Measurements from ENCODE around the gene LRRC59. TPM values are rescaled to one million over a fixed set of nuclear protein-coding genes. Genes with fewer than 3 reads are reported as not detected.
"Not testable (repeated sequence)": the region's sequence is repeated elsewhere in the genome, so short reads cannot be mapped to it uniquely, and the experiment has no call there.

The LRRC59 gene
- total and polyA plus RNA-seq, 7 donors, result 15.9 to 122 (median 48.0) TPM

DNA sequence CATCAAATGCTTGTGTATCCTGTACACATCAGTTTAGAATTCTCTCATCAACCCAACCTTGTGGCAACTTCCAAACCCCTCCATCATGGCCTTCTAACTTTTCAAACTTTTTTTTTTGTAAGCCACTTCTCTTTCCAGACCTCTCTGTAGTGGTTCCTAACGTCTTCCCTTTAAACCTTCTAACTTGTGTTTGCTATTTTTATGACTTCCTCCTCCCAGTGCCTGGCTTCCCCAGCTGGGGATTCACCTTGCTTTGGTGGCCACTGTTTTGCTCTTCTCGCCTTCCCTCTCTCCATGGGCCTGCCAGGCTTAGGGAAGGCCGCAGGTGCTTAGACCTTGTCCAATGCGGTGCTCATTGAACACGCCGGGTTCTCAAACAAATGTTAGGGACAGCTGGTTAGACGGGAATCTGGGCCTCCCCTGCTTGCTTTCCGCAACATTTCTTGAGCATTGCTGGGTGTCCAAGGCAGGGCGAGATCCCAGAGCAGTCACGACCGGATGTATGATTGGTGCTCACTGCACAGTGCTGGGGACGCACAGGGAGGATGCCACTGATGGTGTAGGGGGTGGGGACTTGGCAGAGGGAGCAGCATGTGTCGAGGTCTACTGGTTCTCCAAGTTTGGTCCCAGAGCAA, 52.5 kb downstream of the LRRC59 start:
- no peak for DNase-seq
- TF ChIP-seq, protein P1, sequence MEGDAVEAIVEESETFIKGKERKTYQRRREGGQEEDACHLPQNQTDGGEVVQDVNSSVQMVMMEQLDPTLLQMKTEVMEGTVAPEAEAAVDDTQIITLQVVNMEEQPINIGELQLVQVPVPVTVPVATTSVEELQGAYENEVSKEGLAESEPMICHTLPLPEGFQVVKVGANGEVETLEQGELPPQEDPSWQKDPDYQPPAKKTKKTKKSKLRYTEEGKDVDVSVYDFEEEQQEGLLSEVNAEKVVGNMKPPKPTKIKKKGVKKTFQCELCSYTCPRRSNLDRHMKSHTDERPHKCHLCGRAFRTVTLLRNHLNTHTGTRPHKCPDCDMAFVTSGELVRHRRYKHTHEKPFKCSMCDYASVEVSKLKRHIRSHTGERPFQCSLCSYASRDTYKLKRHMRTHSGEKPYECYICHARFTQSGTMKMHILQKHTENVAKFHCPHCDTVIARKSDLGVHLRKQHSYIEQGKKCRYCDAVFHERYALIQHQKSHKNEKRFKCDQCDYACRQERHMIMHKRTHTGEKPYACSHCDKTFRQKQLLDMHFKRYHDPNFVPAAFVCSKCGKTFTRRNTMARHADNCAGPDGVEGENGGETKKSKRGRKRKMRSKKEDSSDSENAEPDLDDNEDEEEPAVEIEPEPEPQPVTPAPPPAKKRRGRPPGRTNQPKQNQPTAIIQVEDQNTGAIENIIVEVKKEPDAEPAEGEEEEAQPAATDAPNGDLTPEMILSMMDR (IDR thresholded peaks at IDR 0.05), result no peak
- H3K9me3 ChIP-seq, result no peaks in the 10 kb centered on the region
- intact Hi-C loops (cut with DNase I), result no loop called here
- 40 to 48% (median 45%) methylated on average over 13 of the region's 13 CpGs for WGBS, 3 donors
- peaks cover 16% of the 10 kb centered on the region for H3K4me1 ChIP-seq
- no peaks in the 10 kb centered on the region for H3K36me3 ChIP-seq (ENCODE audit: insufficient read depth in 1 of 2, low read depth in 1 of 2)
- H3K4me3 ChIP-seq, result peak overlapping the region; percentile 86
- H3K27ac ChIP-seq, result no peak overlapping the region
- peak in 2 of 4 donors; percentile 11 to 22 for ATAC-seq
- no peaks in the 10 kb centered on the region for H3K27me3 ChIP-seq (ENCODE audit: insufficient read depth in 3 of 3, low read length in 2 of 3)

DNA sequence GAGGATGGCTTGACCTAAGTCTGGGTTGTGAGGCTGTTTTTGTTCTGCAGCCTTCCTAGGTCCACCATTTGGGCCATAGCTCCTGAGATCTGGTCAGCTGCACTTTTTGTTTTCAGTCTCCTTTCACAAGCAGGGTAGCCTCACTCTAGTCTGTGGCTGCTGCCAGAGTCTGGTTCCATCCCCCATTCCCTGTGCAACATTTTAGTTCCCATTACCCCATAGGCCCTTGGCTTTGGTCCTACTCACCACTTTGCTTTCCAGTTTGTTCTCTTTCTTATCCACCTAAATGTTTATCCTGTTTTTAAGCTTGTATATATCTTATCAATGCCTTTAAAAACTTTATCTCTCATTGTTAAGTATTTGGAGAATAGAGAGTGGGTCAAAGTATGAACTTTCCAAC, 57.9 kb downstream of the LRRC59 start:
- H3K4me3 ChIP-seq, result no peak overlapping the region
- TF ChIP-seq, protein P1 (IDR thresholded peaks at IDR 0.05), result no peak
- H3K9me3 ChIP-seq, result peaks cover 5% of the 10 kb centered on the region
- no peak for DNase-seq
- H3K27ac ChIP-seq, result no peak overlapping the region
- ATAC-seq, result no peak
- intact Hi-C loops (cut with DNase I), result no loop called here
- H3K27me3 ChIP-seq (ENCODE audit: insufficient read depth in 3 of 3, low read length in 2 of 3), result peaks cover 0 to 2% (median 0%) of the 10 kb centered on the region in 3 donors
- H3K4me1 ChIP-seq, result no peaks in the 10 kb centered on the region
- no peaks in the 10 kb centered on the region for H3K36me3 ChIP-seq (ENCODE audit: insufficient read depth in 1 of 2, low read depth in 1 of 2)

DNA sequence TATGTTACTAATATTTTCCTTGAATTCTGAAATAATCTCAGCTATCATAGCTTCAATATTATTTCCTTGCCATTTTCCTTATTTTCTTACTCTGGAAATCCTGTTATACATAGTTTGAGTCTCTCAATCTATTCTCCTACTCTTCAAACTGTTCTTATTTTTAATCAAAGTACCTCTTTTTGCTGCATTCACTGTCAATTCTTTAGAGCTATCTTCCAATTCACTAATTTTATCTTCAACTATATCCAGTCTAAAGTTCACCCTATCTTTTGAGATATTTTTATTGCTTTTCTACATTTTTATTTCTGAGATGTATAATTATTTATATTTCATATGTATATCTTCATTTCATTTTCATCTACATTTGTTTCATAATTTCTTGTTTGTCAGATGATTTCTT, 58.7 kb downstream of the LRRC59 start:
- intact Hi-C loops (cut with DNase I), result no loop called here
- peaks cover 0 to 2% (median 0%) of the 10 kb centered on the region in 3 donors for H3K27me3 ChIP-seq (ENCODE audit: insufficient read depth in 3 of 3, low read length in 2 of 3)
- no peaks in the 10 kb centered on the region for H3K36me3 ChIP-seq (ENCODE audit: insufficient read depth in 1 of 2, low read depth in 1 of 2)
- no peak for ATAC-seq
- H3K27ac ChIP-seq, result no peak overlapping the region
- no peak overlapping the region for H3K4me3 ChIP-seq
- DNase-seq, result no peak
- H3K9me3 ChIP-seq, result peaks cover 5% of the 10 kb centered on the region
- no peaks in the 10 kb centered on the region for H3K4me1 ChIP-seq
- TF ChIP-seq, protein P1 (IDR thresholded peaks at IDR 0.05), result no peak

DNA sequence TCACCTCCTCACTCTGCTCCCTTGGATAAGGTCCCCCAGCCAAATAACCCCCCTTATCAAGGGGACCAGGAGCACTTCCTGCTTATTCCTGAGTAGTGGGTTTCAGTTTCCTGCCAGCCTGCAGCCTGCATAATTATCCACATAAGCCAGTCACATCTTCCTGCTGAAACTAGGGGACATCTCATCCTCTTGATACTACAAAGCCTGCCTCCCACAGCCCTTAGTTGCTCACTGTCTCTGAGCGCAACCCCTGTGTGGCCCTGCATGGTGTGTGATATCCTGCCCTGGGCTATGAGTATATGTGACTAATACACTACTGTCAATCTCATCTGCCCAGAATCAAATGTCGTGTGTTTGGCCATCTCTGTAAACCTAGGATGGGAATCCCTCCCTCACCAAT, 59.4 kb downstream of the LRRC59 start:
- peaks cover 5% of the 10 kb centered on the region for H3K9me3 ChIP-seq
- H3K27me3 ChIP-seq (ENCODE audit: insufficient read depth in 3 of 3, low read length in 2 of 3), result peaks cover 0 to 3% (median 2%) of the 10 kb centered on the region in 3 donors
- no peak overlapping the region for H3K4me3 ChIP-seq
- H3K4me1 ChIP-seq, result no peaks in the 10 kb centered on the region
- 84 to 93% (median 92%) methylated on average over 2 of the region's 2 CpGs for WGBS, 3 donors
- TF ChIP-seq, protein P1 (IDR thresholded peaks at IDR 0.05), result no peak
- intact Hi-C loops (cut with DNase I), result no loop called here
- no peak for DNase-seq
- no peaks in the 10 kb centered on the region for H3K36me3 ChIP-seq (ENCODE audit: insufficient read depth in 1 of 2, low read depth in 1 of 2)
- no peak overlapping the region for H3K27ac ChIP-seq
- ATAC-seq, result no peak

DNA sequence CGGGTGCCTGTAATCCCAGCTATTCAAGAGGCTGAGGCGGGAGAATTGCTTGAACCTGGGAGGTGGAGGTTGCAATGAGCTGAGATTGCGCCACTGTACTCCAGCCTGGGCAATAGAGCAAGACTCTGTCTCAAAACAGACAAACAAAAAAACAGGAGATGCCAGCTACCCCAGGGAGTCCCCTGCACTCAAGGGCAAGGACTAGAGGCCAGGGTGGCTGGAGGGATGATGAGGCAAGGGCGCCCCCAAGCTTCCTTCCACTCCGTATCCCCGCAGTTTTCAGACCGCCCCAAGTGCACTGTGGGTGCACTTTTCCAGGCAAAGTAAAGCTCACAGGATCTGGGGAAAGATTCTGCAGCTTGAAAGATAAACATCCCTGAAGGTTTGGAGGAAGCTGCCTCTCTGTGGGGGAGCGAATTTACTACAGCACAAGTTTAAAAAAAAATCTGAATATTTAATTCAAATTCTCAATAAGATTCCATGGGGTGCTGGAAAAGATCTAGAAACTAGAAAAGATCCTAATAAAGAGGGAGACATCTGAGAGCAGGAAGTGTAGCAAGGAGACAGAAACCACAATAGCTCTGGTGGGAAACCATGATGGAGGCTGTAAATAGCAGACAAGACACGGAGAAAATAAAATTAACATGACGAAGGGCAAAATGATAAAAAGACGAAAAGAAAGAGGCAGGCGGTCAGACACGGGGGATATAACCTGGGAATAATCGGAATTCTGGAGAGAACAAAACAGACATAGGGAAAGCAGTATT, 63.8 kb downstream of the LRRC59 start:
- ATAC-seq; DNase-seq; H3K4me3 ChIP-seq; H3K9me3 ChIP-seq; H3K27me3 ChIP-seq (ENCODE audit: insufficient read depth in 3 of 3, low read length in 2 of 3); H3K36me3 ChIP-seq (ENCODE audit: insufficient read depth in 1 of 2, low read depth in 1 of 2); H3K27ac ChIP-seq; intact Hi-C loops (cut with DNase I); H3K4me1 ChIP-seq: not testable (repeated sequence)
- WGBS, 3 donors, result 64 to 72% (median 69%) methylated on average over 14 of the region's 14 CpGs
